Adipose tissue (tissue), 3 donors: ENCODE results near the gene ZNF431. TPM values are rescaled to one million over a fixed set of nuclear protein-coding genes. Genes with fewer than 3 reads are reported as not detected.

Source experiments
- polyA plus RNA-seq, 3 donors: library from polyadenylated mRNA; stranded (reverse); fragments of 200-250 nt; gene quantifications; one replicate each; pipeline ENCODE4 v1.2.3, GENCODE V29; 2013
- donor health status: healthy with polysubstance abuse.
- donor health status: Bipolar disorder and iron deficiency.
- donor health status: healthy.

The ZNF431 gene
- polyA plus RNA-seq, 3 donors = 3.3 to 6.4 (median 4.7) TPM

Other genes starting within 250 kb of the ZNF431 start
- gene ZNF85, start 218.8 kb upstream of the ZNF431 start, polyA plus RNA-seq = 1 to 10 TPM; 1.5 to 8.2 (median 3.3) TPM
- 1 to 10 TPM; 1.7 to 2.4 (median 1.9) TPM for gene ZNF430, start 121.4 kb upstream of the ZNF431 start, polyA plus RNA-seq
- 1 to 10 TPM; 1.2 to 1.3 (median 1.3) TPM for gene ZNF714, start 59.8 kb upstream of the ZNF431 start, polyA plus RNA-seq
- gene ZNF708, start 187.4 kb downstream of the ZNF431 start, polyA plus RNA-seq = 1 to 10 TPM; 1.5 to 2.7 (median 2.3) TPM
- gene ZNF738, start 217.0 kb downstream of the ZNF431 start, polyA plus RNA-seq = 1 to 10 TPM; 2.4 to 4.6 (median 2.5) TPM